Panc1 (cell line): ENCODE results near the gene ENTHD1. TPM values are rescaled to one million over a fixed set of nuclear protein-coding genes. Genes with fewer than 3 reads are reported as not detected.

Source experiments
- ATAC-seq: fragments of 200-7000 bp; cut with Tn5 transposase; 2 replicates; pipeline ENCODE4 v1.9.1; 2020; ENCODE audit warnings: mild to moderate bottlenecking, moderate library complexity
- BruUV-seq: library from RNA; stranded (reverse); fragments of 400-500 nt; replicated peaks from 2 replicates; lab custom pipeline; 2021; lab: Mats Ljungman, UMichigan
- CTCF ChIA-PET: fragments of 300-600 bp; sonication (Branson Sonifier 250); formaldehyde crosslinking; loops from one replicate; lab custom pipeline; 2022; ENCODE audit warnings: antibody characterized with exemption; lab: Charles Lee
- POLR2A ChIA-PET: fragments of 300-600 bp; sonication (Branson Sonifier 250); formaldehyde crosslinking; loops from one replicate; lab custom pipeline; 2022; ENCODE audit warnings: antibody characterized with exemption; lab: Charles Lee
- DNase-seq: peaks from one replicate; pipeline ENCODE4 v3.0.0-alpha.2; 2010; ENCODE audit warnings: low read depth, low spot score
- H3K27ac ChIP-seq: 2 replicates; pipeline ENCODE4 v1.5.1; 2011; ENCODE audit warnings: mild to moderate bottlenecking, low read length, inconsistent platforms
- H3K27me3 ChIP-seq: fragments of 200-500 bp; sonication (Bioruptor generic); 2 replicates; pipeline ENCODE4 v1.6.0; 2014; ENCODE audit warnings: low read length, inconsistent platforms; ENCODE audit not compliant: control insufficient read depth, insufficient read depth
- H3K36me3 ChIP-seq: fragments of 200-500 bp; sonication (Bioruptor generic); 2 replicates; pipeline ENCODE4 v1.5.1; 2014; ENCODE audit warnings: inconsistent platforms, mild to moderate bottlenecking, low read length, moderate library complexity; ENCODE audit not compliant: control insufficient read depth, insufficient read depth
- H3K4me1 ChIP-seq: 2 replicates; pipeline ENCODE4 v1.5.1; 2011; ENCODE audit warnings: inconsistent platforms, mild to moderate bottlenecking, low read length, moderate library complexity; ENCODE audit not compliant: control insufficient read depth, insufficient read depth
- H3K4me3 ChIP-seq, 2 experiments: 2 replicates each; pipeline ENCODE4 v1.5.1; 2011 to 2012; ENCODE audit warnings: low read depth in 2 of 2, low read length in 2 of 2, mild to moderate bottlenecking in 2 of 2, inconsistent platforms in 1 of 2, moderate library complexity in 1 of 2
- H3K9me3 ChIP-seq: fragments of 200-500 bp; sonication (Bioruptor generic); 2 replicates; pipeline ENCODE4 v1.5.1; 2014; ENCODE audit warnings: low read depth, mild to moderate bottlenecking, inconsistent platforms, low read length, moderate library complexity; ENCODE audit not compliant: control insufficient read depth, insufficient read depth
- CTCF ChIP-seq: fragments of 450-650 bp; IDR thresholded peaks from 2 replicates; pipeline ENCODE4 v1.5.1; 2017; ENCODE audit warnings: mild to moderate bottlenecking
- POLR2AphosphoS5 ChIP-seq: IDR thresholded peaks from 2 replicates; pipeline ENCODE4 v1.6.1; 2012; ENCODE audit warnings: mild to moderate bottlenecking, low read depth, low read length, moderate library complexity
- REST ChIP-seq, 2 experiments: IDR thresholded peaks; 2 replicates each; pipeline ENCODE4 v1.6.1; 2011 to 2012; ENCODE audit warnings: low read depth in 2 of 2, control low read depth in 1 of 2, low read length in 1 of 2, mild to moderate bottlenecking in 1 of 2, moderate library complexity in 1 of 2; ENCODE audit not compliant: insufficient read depth in 1 of 2
- SIN3A ChIP-seq: IDR thresholded peaks from 2 replicates; pipeline ENCODE4 v1.6.1; 2012; ENCODE audit warnings: low read depth, mild to moderate bottlenecking, low read length, moderate library complexity, borderline replicate concordance; ENCODE audit not compliant: insufficient read depth
- TCF7L2 ChIP-seq: IDR thresholded peaks from 2 replicates; pipeline ENCODE4 v1.6.1; 2011; ENCODE audit warnings: mild to moderate bottlenecking, low read depth, low read length, inconsistent platforms
- in situ Hi-C: cut with HindIII; loops from 2 replicates; pipeline ENCODE4 v1.10.0; 2016; ENCODE audit warnings: low sequenced_read_pairs, low pct_unique_long_range_greater_than_20kb
- intact Hi-C: fragments of 100-400 bp; cut with micrococcal nuclease; formaldehyde crosslinking; loops from one replicate; pipeline ENCODE4 v1.10.0; 2022; ENCODE audit not compliant: unreplicated experiment
- total RNA-seq: library from RNA; stranded (reverse); gene quantifications from one replicate; pipeline ENCODE4 v1.2.1, GENCODE V29; 2021; ENCODE audit not compliant: unreplicated experiment

ENTHD1 gene
- total RNA-seq, 1 experiment from 2014 or later: not detected

GRCh38 chr22:39906207-39906606, 12.6 kb upstream of the ENTHD1 start:
- no peak for TF ChIP-seq TCF7L2
- no peak for TF ChIP-seq REST (IDR thresholded peaks at IDR 0.05; ENCODE audit: insufficient read depth in 1 of 2, low read depth in 2 of 2, low read length in 1 of 2)
- TF ChIP-seq POLR2AphosphoS5: no peak
- DNase-seq: no peak
- no peaks in the 10 kb centered on the region for H3K9me3 ChIP-seq
- H3K4me1 ChIP-seq: no peaks in the 10 kb centered on the region
- BruUV-seq: no TSS peak
- in situ Hi-C loops (no loop called here), intact Hi-C loops (no loop called here)
- H3K4me3 ChIP-seq: no peak overlapping the region
- ATAC-seq: no peak
- ChIA-PET CTCF (no interaction called here), POLR2A (no interaction called here)
- H3K27me3 ChIP-seq: peaks cover 12% of the 10 kb centered on the region
- H3K27ac ChIP-seq: no peak overlapping the region
- no peaks in the 10 kb centered on the region for H3K36me3 ChIP-seq

- in situ Hi-C loops: no loop called here
- Histone ChIP-seq H3K27ac (no peak overlapping the region), H3K27me3 (peaks cover 12% of the 10 kb centered on the region), H3K36me3 (no peaks in the 10 kb centered on the region), H3K9me3 (no peaks in the 10 kb centered on the region), H3K4me3 (no peak overlapping the region), H3K4me1 (no peaks in the 10 kb centered on the region)
- no peak for TF ChIP-seq POLR2AphosphoS5
- no peak for TF ChIP-seq TCF7L2
- TF ChIP-seq CTCF: no peak
- TF ChIP-seq SIN3A: no peak
- no peak for TF ChIP-seq REST (IDR thresholded peaks at IDR 0.05; ENCODE audit: insufficient read depth in 1 of 2, low read depth in 2 of 2, low read length in 1 of 2)
- CTCF ChIA-PET: no interaction called here
- DNase-seq (no peak), ATAC-seq (no peak)
- POLR2A ChIA-PET: interaction anchor here (0.6 kb wide), 1 partner anchor 158 kb away, joined by 3 read pairs; no protein-coding TSS in a partner anchor
- BruUV-seq: no TSS peak
- intact Hi-C loops: no loop called here
Measured at GRCh38 chr22:39905687-39906086, 12.1 kb upstream of the ENTHD1 start.
